ENCODE measurements around the gene CYP4F22. TPM values are rescaled to one million over a fixed set of nuclear protein-coding genes. Genes with fewer than 3 reads are reported as not detected.

CYP4F22 gene
- polyA plus RNA-seq, 1 experiment: not detected

DNA sequence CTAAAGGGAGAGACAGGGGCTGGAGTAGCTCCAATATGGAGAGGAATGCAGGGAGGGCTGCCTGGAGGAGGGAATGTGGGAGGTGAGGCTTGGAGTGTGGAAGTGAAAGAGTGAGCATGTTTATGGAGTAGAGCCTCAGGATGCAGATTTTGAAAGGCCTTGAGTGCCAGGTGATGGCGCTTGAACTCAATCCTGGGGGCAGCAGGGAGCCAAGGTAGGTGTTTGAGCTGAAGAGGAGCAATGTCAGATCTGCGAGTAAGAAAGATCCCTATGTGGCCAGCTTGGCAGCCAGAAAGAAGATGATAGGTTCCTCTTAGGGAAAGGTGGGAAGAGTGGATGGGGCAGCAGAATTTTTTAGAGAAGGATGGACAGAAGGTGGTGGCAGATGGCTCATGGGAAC lies 40.3 kb downstream of the CYP4F22 start:
- TF ChIP-seq, protein P1, sequence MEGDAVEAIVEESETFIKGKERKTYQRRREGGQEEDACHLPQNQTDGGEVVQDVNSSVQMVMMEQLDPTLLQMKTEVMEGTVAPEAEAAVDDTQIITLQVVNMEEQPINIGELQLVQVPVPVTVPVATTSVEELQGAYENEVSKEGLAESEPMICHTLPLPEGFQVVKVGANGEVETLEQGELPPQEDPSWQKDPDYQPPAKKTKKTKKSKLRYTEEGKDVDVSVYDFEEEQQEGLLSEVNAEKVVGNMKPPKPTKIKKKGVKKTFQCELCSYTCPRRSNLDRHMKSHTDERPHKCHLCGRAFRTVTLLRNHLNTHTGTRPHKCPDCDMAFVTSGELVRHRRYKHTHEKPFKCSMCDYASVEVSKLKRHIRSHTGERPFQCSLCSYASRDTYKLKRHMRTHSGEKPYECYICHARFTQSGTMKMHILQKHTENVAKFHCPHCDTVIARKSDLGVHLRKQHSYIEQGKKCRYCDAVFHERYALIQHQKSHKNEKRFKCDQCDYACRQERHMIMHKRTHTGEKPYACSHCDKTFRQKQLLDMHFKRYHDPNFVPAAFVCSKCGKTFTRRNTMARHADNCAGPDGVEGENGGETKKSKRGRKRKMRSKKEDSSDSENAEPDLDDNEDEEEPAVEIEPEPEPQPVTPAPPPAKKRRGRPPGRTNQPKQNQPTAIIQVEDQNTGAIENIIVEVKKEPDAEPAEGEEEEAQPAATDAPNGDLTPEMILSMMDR (IDR thresholded peaks at IDR 0.05; ENCODE audit: insufficient read depth, low read depth, low read length): no peak
- no peak for DNase-seq (ENCODE audit: low read depth)
- H3K36me3 ChIP-seq (ENCODE audit: control insufficient read depth, insufficient read depth, low read length): no peaks in the 10 kb centered on the region
- no peaks in the 10 kb centered on the region for H3K27me3 ChIP-seq (ENCODE audit: control insufficient read depth, insufficient read depth, low read length)
- ChIA-PET CTCF (no interaction called here), POLR2A (no interaction called here)
- no peak overlapping the region for H3K4me3 ChIP-seq (ENCODE audit: low read depth, low read length)

DNA sequence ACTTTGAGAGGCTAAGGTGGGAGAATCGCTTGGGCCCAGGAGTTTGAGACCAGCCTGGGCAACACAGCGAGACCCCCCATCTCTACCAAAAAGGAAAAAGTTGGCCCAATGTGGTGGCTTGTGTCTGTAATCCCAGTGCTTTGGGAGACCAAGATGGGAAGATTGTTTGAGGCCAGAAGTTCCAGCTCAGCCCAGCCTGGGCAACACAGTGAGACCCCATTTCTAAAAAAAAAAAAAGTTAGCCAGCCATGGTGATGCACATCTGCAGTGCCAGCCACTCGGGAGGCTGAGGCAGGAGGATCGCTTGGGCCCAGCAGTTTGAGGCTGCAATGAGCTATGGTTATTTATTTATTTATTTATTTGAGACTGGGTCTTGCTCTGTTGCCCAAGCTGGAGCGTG lies 41.3 kb downstream of the CYP4F22 start:
- CTCF ChIA-PET: interaction anchor here (0.6 to 0.7 kb wide), 2 partner anchors 350 to 414 kb away, joined by 4 read pairs; no protein-coding TSS in a partner anchor
- no peaks in the 10 kb centered on the region; the same call in 1 of the 2 replicates for H3K27me3 ChIP-seq (ENCODE audit: control insufficient read depth, insufficient read depth, low read length)
- POLR2A ChIA-PET: no interaction called here
- no peak overlapping the region for H3K4me3 ChIP-seq (ENCODE audit: low read depth, low read length)
- TF ChIP-seq, protein P1 (IDR thresholded peaks at IDR 0.05; ENCODE audit: insufficient read depth, low read depth, low read length): no peak
- no peak for DNase-seq (ENCODE audit: low read depth)
- H3K36me3 ChIP-seq (ENCODE audit: control insufficient read depth, insufficient read depth, low read length): no peaks in the 10 kb centered on the region

DNA sequence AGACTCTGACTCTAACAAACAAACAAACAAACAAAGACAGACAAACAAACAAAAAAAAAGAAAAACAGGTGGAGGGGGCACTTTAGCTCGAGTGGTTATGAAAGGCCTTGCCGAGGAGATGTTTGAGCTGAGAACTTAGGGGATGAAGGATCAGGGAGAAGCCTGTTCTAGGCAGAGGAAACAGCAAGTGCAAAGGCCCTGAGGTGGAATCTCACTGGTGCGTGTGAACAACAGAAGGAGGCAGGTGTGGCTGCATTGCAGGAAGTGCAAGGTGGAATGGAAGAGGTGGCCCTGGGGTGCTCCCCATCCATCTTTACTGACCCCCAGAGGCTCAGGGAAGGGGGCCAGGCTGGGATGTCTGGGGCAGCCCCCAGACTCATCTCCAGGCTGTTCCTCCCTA lies 41.9 kb downstream of the CYP4F22 start:
- ChIA-PET CTCF (interaction anchor here (0.6 to 1.9 kb wide), 4 partner anchors 132 to 458 kb away, joined by 3 to 6 read pairs (median 4); partner anchors contain the start of gene AKAP8L), POLR2A (no interaction called here)
- TF ChIP-seq, protein P1 (IDR thresholded peaks at IDR 0.05; ENCODE audit: insufficient read depth, low read depth, low read length): no peak
- Histone ChIP-seq H3K36me3 (ENCODE audit: control insufficient read depth, insufficient read depth, low read length) (no peaks in the 10 kb centered on the region), H3K4me3 (ENCODE audit: low read depth, low read length) (no peak overlapping the region), H3K27me3 (ENCODE audit: control insufficient read depth, insufficient read depth, low read length) (no peaks in the 10 kb centered on the region; the same call in 1 of the 2 replicates)
- DNase-seq (ENCODE audit: low read depth): no peak

DNA sequence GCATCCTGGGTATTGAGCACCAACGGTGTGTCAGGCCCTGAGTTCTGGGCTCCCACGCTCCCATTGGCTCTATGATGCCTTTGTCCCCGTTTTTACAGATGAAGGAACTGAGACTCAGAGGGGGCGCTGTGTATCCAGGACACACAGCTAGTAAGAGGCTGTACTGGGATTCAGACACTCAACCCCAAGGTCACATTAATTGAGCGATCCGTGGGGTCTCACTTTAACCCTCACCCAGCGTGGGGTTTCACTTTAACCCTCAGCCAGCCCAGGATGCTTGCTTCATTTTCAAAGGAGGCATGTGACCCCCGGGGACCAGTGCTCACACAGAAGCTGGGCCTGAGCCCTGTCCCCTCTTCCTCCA lies 42.6 kb downstream of the CYP4F22 start:
- ChIA-PET CTCF (interaction anchor here (1.9 kb wide), 1 partner anchor 458 kb away, joined by 6 read pairs; no protein-coding TSS in a partner anchor), POLR2A (no interaction called here)
- DNase-seq (ENCODE audit: low read depth): no peak
- Histone ChIP-seq H3K4me3 (ENCODE audit: low read depth, low read length) (peak overlapping the region; percentile 7; the same call in 1 of the 2 replicates), H3K27me3 (ENCODE audit: control insufficient read depth, insufficient read depth, low read length) (no peaks in the 10 kb centered on the region; the same call in 1 of the 2 replicates), H3K36me3 (ENCODE audit: control insufficient read depth, insufficient read depth, low read length) (no peaks in the 10 kb centered on the region)
- TF ChIP-seq, protein P1 (IDR thresholded peaks at IDR 0.05; ENCODE audit: insufficient read depth, low read depth, low read length): no peak

DNA sequence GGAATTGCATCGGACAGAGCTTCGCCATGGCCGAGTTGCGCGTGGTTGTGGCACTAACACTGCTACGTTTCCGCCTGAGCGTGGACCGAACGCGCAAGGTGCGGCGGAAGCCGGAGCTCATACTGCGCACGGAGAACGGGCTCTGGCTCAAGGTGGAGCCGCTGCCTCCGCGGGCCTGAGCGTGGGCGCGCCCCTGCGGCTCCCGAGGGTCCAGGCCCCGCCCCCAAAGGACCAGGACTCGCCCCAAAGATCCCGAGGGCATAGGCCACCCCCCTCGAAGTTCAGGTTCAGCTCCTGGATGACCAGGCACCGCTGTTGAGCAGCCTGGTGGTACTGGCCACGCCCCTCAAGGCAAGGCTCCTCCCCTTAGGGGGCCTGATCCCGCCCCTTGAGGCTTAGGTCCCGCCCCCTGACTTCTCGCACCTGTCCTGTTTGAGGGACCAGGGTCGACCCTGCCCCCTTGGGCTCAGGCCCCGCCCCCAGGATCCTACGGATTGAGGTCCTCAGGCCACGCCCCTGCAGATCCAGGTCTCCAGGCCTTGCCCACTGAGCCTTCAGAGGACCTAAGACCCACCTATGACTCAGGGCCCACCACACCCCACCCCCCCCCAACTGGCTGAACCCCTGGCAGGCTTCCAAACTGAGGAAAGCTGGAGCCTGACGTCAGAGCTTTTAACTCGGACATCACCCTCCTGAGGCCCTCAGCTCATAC lies 43.1 kb downstream of the CYP4F22 start:
- CTCF ChIA-PET: interaction anchor here (1.1 to 1.9 kb wide), 2 partner anchors 402 to 459 kb away, joined by 3 to 6 read pairs; no protein-coding TSS in a partner anchor
- no peak for DNase-seq (ENCODE audit: low read depth)
- TF ChIP-seq, protein P1 (IDR thresholded peaks at IDR 0.05; ENCODE audit: insufficient read depth, low read depth, low read length): no peak
- Histone ChIP-seq H3K36me3 (ENCODE audit: control insufficient read depth, insufficient read depth, low read length) (no peaks in the 10 kb centered on the region), H3K27me3 (ENCODE audit: control insufficient read depth, insufficient read depth, low read length) (no peaks in the 10 kb centered on the region; the same call in 1 of the 2 replicates), H3K4me3 (ENCODE audit: low read depth, low read length) (peak overlapping the region; percentile 7; the same call in 1 of the 2 replicates)
- POLR2A ChIA-PET: no interaction called here
